ENCODE measurements around the gene SRSF7.

Gene SRSF7

GRCh38 chr2:38700113-38700785, 50.9 kb downstream of the SRSF7 start:
- DNase-seq: no peak

GRCh38 chr2:38698467-38699003, 52.6 kb downstream of the SRSF7 start:
- no peak for DNase-seq

- DNase-seq: no peak
Measured at GRCh38 chr2:38697116-38697840, 53.9 kb downstream of the SRSF7 start.

Measured in effector CD8-positive, alpha-beta T cell (primary cell).